Neural cell (in vitro differentiated cells): ENCODE measurements around the gene PHF11.

ENCODE experiments used
- CTCF ChIP-seq: fragments of 450-650 bp; IDR thresholded peaks from 2 replicates; pipeline ENCODE4 v1.5.1; 2014; ENCODE audit warnings: antibody characterized with exemption, mild to moderate bottlenecking, moderate library complexity; ENCODE audit not compliant: poor library complexity, severe bottlenecking
- POLR2AphosphoS5 ChIP-seq: IDR thresholded peaks from 2 replicates; pipeline ENCODE4 v1.6.1; 2012
- RAD21 ChIP-seq: fragments of 450-650 bp; conservative IDR thresholded peaks from 2 replicates; pipeline ENCODE4 v1.6.1; 2014; ENCODE audit warnings: antibody characterized with exemption, mild to moderate bottlenecking, moderate library complexity
- SMC3 ChIP-seq: fragments of 450-650 bp; conservative IDR thresholded peaks from 2 replicates; pipeline ENCODE4 v1.6.1; 2014; ENCODE audit warnings: antibody characterized with exemption, mild to moderate bottlenecking, moderate library complexity; ENCODE audit not compliant: poor library complexity

GRCh38 chr13:49567491-49567890 lies 71.7 kb downstream of the PHF11 start:
- TF ChIP-seq SMC3 = no peak
- TF ChIP-seq CTCF = no peak
- TF ChIP-seq RAD21 = no peak
- no peak for TF ChIP-seq POLR2AphosphoS5
